SU-DHL-6 (cell line): ENCODE measurements around the gene MAN1A2.

ENCODE experiments used
- H2AFZ ChIP-seq: fragments of 200-600 bp; sonication (generic); 2 replicates; pipeline ENCODE4 v1.6.1; 2014; ENCODE audit warnings: low read depth, mild to moderate bottlenecking, moderate library complexity, mixed read lengths, antibody characterized with exemption, low read length; ENCODE audit not compliant: severe bottlenecking
- H3F3A ChIP-seq: fragments of 200-600 bp; shearing (Covaris generic); 2 replicates; pipeline ENCODE4 v1.6.0; 2016; ENCODE audit warnings: antibody characterized with exemption, mild to moderate bottlenecking; ENCODE audit not compliant: insufficient read depth
- H3K27ac ChIP-seq: fragments of 200-600 bp; sonication (generic); 2 replicates; pipeline ENCODE4 v1.5.1; 2016; ENCODE audit warnings: low read depth, mild to moderate bottlenecking, low read length, moderate library complexity, mixed read lengths
- H3K27me3 ChIP-seq: fragments of 200-600 bp; sonication (generic), shearing (Covaris generic); 2 replicates; pipeline ENCODE4 v1.6.0; 2014; ENCODE audit warnings: mild to moderate bottlenecking, low read length
- H3K36me3 ChIP-seq: fragments of 200-600 bp; sonication (generic); 2 replicates; pipeline ENCODE4 v1.6.1; 2014; ENCODE audit warnings: mild to moderate bottlenecking, low read length, mixed read lengths
- H3K4me2 ChIP-seq: fragments of 300-600, 200-600 bp; shearing (Covaris generic), sonication (generic); 2 replicates; pipeline ENCODE4 v1.6.0; 2014; ENCODE audit warnings: low read length, low read depth, mild to moderate bottlenecking; ENCODE audit not compliant: poor library complexity, severe bottlenecking
- H3K4me3 ChIP-seq: fragments of 200-600 bp; sonication (generic); 2 replicates; pipeline ENCODE4 v1.5.1; 2014; ENCODE audit warnings: antibody characterized with exemption, low read length, mild to moderate bottlenecking, mixed read lengths; ENCODE audit not compliant: insufficient read depth, poor library complexity, severe bottlenecking
- H3K79me2 ChIP-seq: fragments of 200-600 bp; sonication (generic); 2 replicates; pipeline ENCODE4 v1.6.1; 2014; ENCODE audit warnings: mild to moderate bottlenecking, low read length, moderate library complexity; ENCODE audit not compliant: insufficient read depth
- H3K9ac ChIP-seq: fragments of 200-600 bp; sonication (generic); 2 replicates; pipeline ENCODE4 v1.7.0; 2014; ENCODE audit warnings: mild to moderate bottlenecking, low read length
- H3K9me2 ChIP-seq: fragments of 200-600 bp; sonication (generic); replicated peaks from 2 replicates; pipeline ENCODE4 v1.6.1; 2014; ENCODE audit warnings: low read length; ENCODE audit not compliant: insufficient read depth
- H3K9me3 ChIP-seq: fragments of 200-600 bp; sonication (generic); 2 replicates; pipeline ENCODE4 v1.6.1; 2014; ENCODE audit warnings: low read length, mixed read lengths; ENCODE audit not compliant: insufficient read depth
- H4K20me1 ChIP-seq: fragments of 200-600 bp; sonication (generic); 2 replicates; pipeline ENCODE4 v1.6.1; 2014; ENCODE audit warnings: low read depth, mild to moderate bottlenecking, antibody characterized with exemption, low read length, moderate library complexity, mixed read lengths
- CTCF ChIP-seq: fragments of 200-600 bp; sonication (generic); IDR thresholded peaks from one replicate; pipeline ENCODE4 v1.5.1; 2017; ENCODE audit warnings: antibody characterized with exemption, mild to moderate bottlenecking, low read length, moderate library complexity; ENCODE audit not compliant: insufficient read depth, poor library complexity, severe bottlenecking
- EZH2phosphoT487 ChIP-seq: fragments of 200-600 bp; sonication (generic), shearing (Covaris generic); conservative IDR thresholded peaks from 2 replicates; pipeline ENCODE4 v1.6.1; 2018; ENCODE audit warnings: mild to moderate bottlenecking, antibody characterized with exemption, low read length, moderate library complexity, mixed read lengths

MAN1A2 gene

GRCh38 chr1:117576236-117576635 lies 209.0 kb downstream of the MAN1A2 start:
- TF ChIP-seq EZH2phosphoT487 (no peak), CTCF (no peak)
- H3K79me2 ChIP-seq: no peaks in the 10 kb centered on the region
- no peaks in the 10 kb centered on the region for H4K20me1 ChIP-seq
- no peaks in the 10 kb centered on the region for H3K9me3 ChIP-seq
- H3K4me2 ChIP-seq: no peak overlapping the region
- H3K9ac ChIP-seq: no peak overlapping the region
- no peak overlapping the region for H3K4me3 ChIP-seq
- no peaks in the 10 kb centered on the region for H3K27me3 ChIP-seq
- no peaks in the 10 kb centered on the region for H3K9me2 ChIP-seq
- no peak overlapping the region for H3K27ac ChIP-seq
- no peaks in the 10 kb centered on the region for H3F3A ChIP-seq
- H3K36me3 ChIP-seq: no peaks in the 10 kb centered on the region
- no peak overlapping the region for H2AFZ ChIP-seq

GRCh38 chr1:117577191-117577885 lies 210.1 kb downstream of the MAN1A2 start:
- Histone ChIP-seq H3F3A (no peaks in the 10 kb centered on the region), H3K27ac (no peak overlapping the region), H3K27me3 (no peaks in the 10 kb centered on the region), H3K36me3 (no peaks in the 10 kb centered on the region), H3K79me2 (no peaks in the 10 kb centered on the region), H3K4me3 (no peak overlapping the region), H3K4me2 (no peak overlapping the region), H3K9ac (no peak overlapping the region), H3K9me2 (no peaks in the 10 kb centered on the region), H3K9me3 (no peaks in the 10 kb centered on the region), H2AFZ (no peak overlapping the region), H4K20me1 (no peaks in the 10 kb centered on the region)
- TF ChIP-seq CTCF (no peak), EZH2phosphoT487 (no peak)

- H3K79me2 ChIP-seq: no peaks in the 10 kb centered on the region
- H3K9me2 ChIP-seq: no peaks in the 10 kb centered on the region
- no peaks in the 10 kb centered on the region for H4K20me1 ChIP-seq
- H3K9me3 ChIP-seq: no peaks in the 10 kb centered on the region
- no peak overlapping the region for H3K4me2 ChIP-seq
- no peaks in the 10 kb centered on the region for H3K27me3 ChIP-seq
- no peak overlapping the region for H2AFZ ChIP-seq
- TF ChIP-seq CTCF: no peak
- TF ChIP-seq EZH2phosphoT487: no peak
- no peak overlapping the region for H3K4me3 ChIP-seq
- no peaks in the 10 kb centered on the region for H3K36me3 ChIP-seq
- H3K9ac ChIP-seq: no peak overlapping the region
- H3K27ac ChIP-seq: no peak overlapping the region
- H3F3A ChIP-seq: no peaks in the 10 kb centered on the region
These were observed 211.2 kb downstream of the MAN1A2 start for GRCh38 chr1:117578466-117578865.
